GM12878 (cell line): ENCODE results near the gene CCDC6. TPM values are rescaled to one million over a fixed set of nuclear protein-coding genes. Genes with fewer than 3 reads are reported as not detected.

Source experiments
- ATAC-seq: fragments of 200-7000 bp; cut with Tn5 transposase; 3 replicates; pipeline ENCODE4 v1.9.1; 2020; ENCODE audit warnings: mild to moderate bottlenecking, moderate library complexity
- BruUV-seq: library from RNA; stranded (reverse); fragments of 400-500 nt; replicated peaks from 2 replicates; lab custom pipeline; 2021; lab: Mats Ljungman, UMichigan
- CTCF ChIA-PET: fragments of 300-600 bp; sonication (Branson Sonifier 250); formaldehyde crosslinking; extraction: SDS; loops from one replicate; lab custom pipeline; 2021; ENCODE audit warnings: inconsistent platforms; lab: Yijun Ruan, JAX
- POLR2A ChIA-PET: fragments of 350-600 bp; formaldehyde crosslinking; extraction: SDS; loops from one replicate; lab custom pipeline; 2021; ENCODE audit warnings: inconsistent platforms; lab: Charles Lee
- RAD21 ChIA-PET: fragments of 300-600 bp; sonication (Branson Sonifier 250); formaldehyde crosslinking; loops from one replicate; lab custom pipeline; 2023; ENCODE audit warnings: antibody characterized with exemption; ENCODE audit not compliant: unreplicated experiment; lab: Charles Lee
- SMC1A ChIA-PET: fragments of 300-600 bp; sonication (Branson Sonifier 250); formaldehyde crosslinking; loops from one replicate; lab custom pipeline; 2023; ENCODE audit not compliant: unreplicated experiment, uncharacterized antibody; lab: Charles Lee
- DNase-seq: peaks from one replicate; pipeline ENCODE4 v3.0.0-alpha.2; 2011; ENCODE audit warnings: low read depth, low spot score
- FAIRE-seq: peaks from 3 replicates; lab custom pipeline; 2011; peaks lifted over from hg19 to GRCh38; lab: Jason Lieb, UNC
- H2AFZ ChIP-seq: 2 replicates; pipeline ENCODE4 v1.6.0; 2011; ENCODE audit warnings: low read depth, low read length, control low read depth; ENCODE audit not compliant: control insufficient read depth
- H3K27ac ChIP-seq: 2 replicates; pipeline ENCODE4 v1.5.1; 2011; ENCODE audit warnings: control low read depth; ENCODE audit not compliant: control insufficient read depth, insufficient read depth
- H3K27me3 ChIP-seq, 2 experiments: replicated peaks in 1 of 2; 2 replicates each; pipeline versions ENCODE4 v1.6.0 to v1.6.1; 2011; ENCODE audit warnings: low read length in 1 of 2; ENCODE audit not compliant: control insufficient read depth in 2 of 2, insufficient read depth in 2 of 2
- H3K36me3 ChIP-seq, 2 experiments: 2 replicates each; pipeline ENCODE4 v1.5.1; 2011; ENCODE audit warnings: low read length in 1 of 2; ENCODE audit not compliant: control insufficient read depth in 2 of 2, insufficient read depth in 2 of 2
- H3K4me1 ChIP-seq: 2 replicates; pipeline ENCODE4 v1.6.1; 2011; ENCODE audit warnings: mild to moderate bottlenecking, low read length, moderate library complexity, mixed read lengths; ENCODE audit not compliant: control insufficient read depth, insufficient read depth
- H3K4me2 ChIP-seq: 2 replicates; pipeline ENCODE4 v1.6.0; 2011; ENCODE audit warnings: control low read depth; ENCODE audit not compliant: control insufficient read depth, insufficient read depth
- H3K4me3 ChIP-seq: fragments of 200-600 bp; sonication (generic); 2 replicates; pipeline ENCODE4 v1.5.1; 2016
- H3K79me2 ChIP-seq: 2 replicates; pipeline ENCODE4 v1.6.0; 2011; ENCODE audit warnings: low read length; ENCODE audit not compliant: control insufficient read depth, insufficient read depth
- H3K9ac ChIP-seq: 2 replicates; pipeline ENCODE4 v1.8.0; 2011; ENCODE audit warnings: low read length, control low read depth, mixed read lengths; ENCODE audit not compliant: control insufficient read depth, insufficient read depth
- H3K9me3 ChIP-seq: replicated peaks from 3 replicates; pipeline ENCODE4 v1.5.1; 2011; ENCODE audit warnings: mild to moderate bottlenecking, low read length; ENCODE audit not compliant: control insufficient read depth, insufficient read depth
- H4K20me1 ChIP-seq: 2 replicates; pipeline ENCODE4 v1.6.0; 2011; ENCODE audit not compliant: control insufficient read depth, insufficient read depth
- CREB1 ChIP-seq: IDR thresholded peaks from 2 replicates; pipeline ENCODE4 v1.6.1; 2012; ENCODE audit warnings: low read depth, mild to moderate bottlenecking, inconsistent platforms
- DPF2 ChIP-seq: fragments of 450-650 bp; IDR thresholded peaks from 2 replicates; pipeline ENCODE4 v1.6.1; 2017; ENCODE audit warnings: mild to moderate bottlenecking
- FOS ChIP-seq: IDR thresholded peaks from 3 replicates; pipeline ENCODE4 v1.6.1; 2011; ENCODE audit warnings: borderline replicate concordance; ENCODE audit not compliant: insufficient read length; ENCODE audit errors: extremely low read depth
- HDAC2 ChIP-seq: fragments of 200-600 bp; sonication (generic); IDR thresholded peaks from 2 replicates; pipeline ENCODE4 v1.6.1; 2017
- MXI1 ChIP-seq: fragments of 150-350 bp; IDR thresholded peaks from 2 replicates; pipeline ENCODE4 v1.6.1; 2011; ENCODE audit warnings: low read depth, mild to moderate bottlenecking, inconsistent platforms, low read length, improper control_type of control experiment
- NBN ChIP-seq: fragments of 450-650 bp; IDR thresholded peaks from 2 replicates; pipeline ENCODE4 v1.6.1; 2016
- NFIC ChIP-seq: IDR thresholded peaks from 2 replicates; pipeline ENCODE4 v1.6.1; 2012; ENCODE audit warnings: low read depth, mild to moderate bottlenecking, inconsistent platforms, low read length, moderate library complexity
- PML ChIP-seq: IDR thresholded peaks from 2 replicates; pipeline ENCODE4 v1.6.1; 2012; ENCODE audit warnings: low read length, inconsistent platforms
- POLR2A ChIP-seq: IDR thresholded peaks from 2 replicates; pipeline ENCODE4 v1.6.1; 2011; ENCODE audit warnings: low read depth, mild to moderate bottlenecking, low read length
- USF2 ChIP-seq: IDR thresholded peaks from 2 replicates; pipeline ENCODE4 v1.6.1; 2011; ENCODE audit warnings: low read depth, low read length, improper control_type of control experiment, borderline replicate concordance
- YBX1 ChIP-seq: fragments of 450-650 bp; IDR thresholded peaks from 2 replicates; pipeline ENCODE4 v1.6.1; 2016; ENCODE audit warnings: antibody characterized with exemption
- ZNF207 ChIP-seq: fragments of 450-650 bp; IDR thresholded peaks from 2 replicates; pipeline ENCODE4 v1.6.1; 2014; ENCODE audit warnings: antibody characterized with exemption, mild to moderate bottlenecking, borderline replicate concordance
- ZNF622 ChIP-seq: fragments of 450-650 bp; IDR thresholded peaks from 2 replicates; pipeline ENCODE4 v1.6.1; 2017; ENCODE audit warnings: mild to moderate bottlenecking, inconsistent platforms
- WGBS: methylation state at CpG from one replicate; pipeline ENCODE4 v1.1.6; 2016; ENCODE audit warnings: low lambda C conversion rate; ENCODE audit not compliant: insufficient replicate concordance, insufficient coverage; ENCODE audit errors: missing lambda C conversion rate; 5-methylcytosine and 5-hydroxymethylcytosine counted together
- in situ Hi-C: fragments of 300-500 bp; cut with MboI; formaldehyde crosslinking; loops from 9 replicates; pipeline ENCODE4 v1.14.3; 2018; ENCODE audit warnings: mixed read lengths
- intact Hi-C: fragments of 100-400 bp; cut with micrococcal nuclease; formaldehyde crosslinking; loops from one replicate; pipeline ENCODE4 v1.14.2; 2022; ENCODE audit not compliant: unreplicated experiment
- polyA plus RNA-seq, 11 experiments: library from polyadenylated mRNA; depleted of rRNA in 4 of 11; unstranded in 6 of 11; stranded (reverse) in 5 of 11; fragments of >200 nt; fragmentation: Nextera tagmentation in 4 of 11; fragmentation: Illumina TruSeq in 1 of 11; extraction: Ambion mirVana in 4 of 11; extraction: Trizol in 1 of 11; gene quantifications; 1 replicate in 1 of 11; 2 replicates in 10 of 11; pipeline versions ENCODE4 v1.2.1 to v1.2.3, GENCODE V29; 2011 to 2016; ENCODE audit warnings: inconsistent platforms in 2 of 11, missing spikeins in 2 of 11, low read depth in 1 of 11
- total RNA-seq, 4 experiments: library from RNA; depleted of rRNA in 3 of 4; stranded (reverse); fragments of >200 nt in 3 of 4; fragmentation: Illumina TruSeq in 1 of 4; extraction: Trizol in 1 of 4; gene quantifications; 2 replicates each; pipeline versions ENCODE4 v1.2.1 to v1.2.3, GENCODE V29; 2013 to 2021
- TF ChIP-seq, protein P1 (sequence below): IDR thresholded peaks from 2 replicates; pipeline ENCODE4 v1.6.1; 2011; ENCODE audit warnings: borderline replicate concordance, low read depth, mild to moderate bottlenecking, moderate library complexity, low read length; ENCODE audit not compliant: insufficient read depth, poor library complexity, severe bottlenecking
- TF ChIP-seq, protein P2 (sequence below): fragments of 450-650 bp; IDR thresholded peaks from 2 replicates; pipeline ENCODE4 v1.6.1; 2017; ENCODE audit warnings: antibody characterized with exemption, mild to moderate bottlenecking, moderate library complexity

The CCDC6 gene
- total and polyA plus RNA-seq, 10 of the 15 experiments (the other 5 are each of a cell fraction or from before 2014, with no cell fraction given), result 11.8 to 46.2 (median 26.7) TPM

- no TSS peak for BruUV-seq
- FAIRE-seq (no peak), ATAC-seq (no peak)
Observed at GRCh38 chr10:59945991-59946390, 39.6 kb upstream of the CCDC6 start.

GRCh38 chr10:59945590-59945989, 39.2 kb upstream of the CCDC6 start:
- H3K4me2 ChIP-seq, result no peak overlapping the region
- CTCF ChIA-PET, result interaction anchor here (0.5 kb wide), 1 partner anchor 106 kb away, joined by 3 read pairs; no protein-coding TSS in a partner anchor
- POLR2A ChIA-PET, result no interaction called here

More at GRCh38 chr10:59945991-59946390, 39.6 kb upstream of the CCDC6 start:
- no peak overlapping the region for H3K4me3 ChIP-seq
- ChIA-PET CTCF (no interaction called here), RAD21 (no interaction called here), POLR2A (no interaction called here), SMC1A (interaction anchor here (1.4 kb wide), 1 partner anchor 13 kb away, joined by 3 read pairs; no protein-coding TSS in a partner anchor)
- no peak overlapping the region for H3K9ac ChIP-seq
- no peak for TF ChIP-seq HDAC2
- TF ChIP-seq, protein P1, sequence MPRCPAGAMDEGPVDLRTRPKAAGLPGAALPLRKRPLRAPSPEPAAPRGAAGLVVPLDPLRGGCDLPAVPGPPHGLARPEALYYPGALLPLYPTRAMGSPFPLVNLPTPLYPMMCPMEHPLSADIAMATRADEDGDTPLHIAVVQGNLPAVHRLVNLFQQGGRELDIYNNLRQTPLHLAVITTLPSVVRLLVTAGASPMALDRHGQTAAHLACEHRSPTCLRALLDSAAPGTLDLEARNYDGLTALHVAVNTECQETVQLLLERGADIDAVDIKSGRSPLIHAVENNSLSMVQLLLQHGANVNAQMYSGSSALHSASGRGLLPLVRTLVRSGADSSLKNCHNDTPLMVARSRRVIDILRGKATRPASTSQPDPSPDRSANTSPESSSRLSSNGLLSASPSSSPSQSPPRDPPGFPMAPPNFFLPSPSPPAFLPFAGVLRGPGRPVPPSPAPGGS, result no peak
- no peak for TF ChIP-seq CREB1
- no peak for TF ChIP-seq YBX1
- no peak for TF ChIP-seq FOS
- no peak for TF ChIP-seq NBN
- no peak for TF ChIP-seq PML
- no peaks in the 10 kb centered on the region for H3K27me3 ChIP-seq
- H4K20me1 ChIP-seq, result no peaks in the 10 kb centered on the region
- H3K27ac ChIP-seq, result no peak overlapping the region
- H3K9me3 ChIP-seq, result no peaks in the 10 kb centered on the region
- in situ Hi-C loops, result no loop called here
- DNase-seq, result no peak
- no peaks in the 10 kb centered on the region for H3K79me2 ChIP-seq
- H3K4me1 ChIP-seq, result no peaks in the 10 kb centered on the region
- H2AFZ ChIP-seq, result no peak overlapping the region
- 4% methylated on average over 2 of the region's 2 CpGs for WGBS
- H3K36me3 ChIP-seq, result no peaks in the 10 kb centered on the region
- intact Hi-C loops, result no loop called here
- H3K4me2 ChIP-seq, result no peak overlapping the region

More at GRCh38 chr10:59945590-59945989, 39.2 kb upstream of the CCDC6 start:
- ATAC-seq (no peak), FAIRE-seq (no peak), DNase-seq (no peak)
- H4K20me1 ChIP-seq, result no peaks in the 10 kb centered on the region
- no peaks in the 10 kb centered on the region for H3K36me3 ChIP-seq
- H2AFZ ChIP-seq, result no peak overlapping the region
- in situ Hi-C loops, result no loop called here
- H3K9me3 ChIP-seq, result no peaks in the 10 kb centered on the region
- no peak overlapping the region for H3K4me3 ChIP-seq
- intact Hi-C loops, result no loop called here
- no peaks in the 10 kb centered on the region for H3K4me1 ChIP-seq
- ChIA-PET RAD21 (no interaction called here), SMC1A (no interaction called here)
- no TSS peak for BruUV-seq
- H3K9ac ChIP-seq, result no peak overlapping the region
- 79% methylated on average over 5 of the region's 5 CpGs for WGBS
- TF ChIP-seq, protein P2, sequence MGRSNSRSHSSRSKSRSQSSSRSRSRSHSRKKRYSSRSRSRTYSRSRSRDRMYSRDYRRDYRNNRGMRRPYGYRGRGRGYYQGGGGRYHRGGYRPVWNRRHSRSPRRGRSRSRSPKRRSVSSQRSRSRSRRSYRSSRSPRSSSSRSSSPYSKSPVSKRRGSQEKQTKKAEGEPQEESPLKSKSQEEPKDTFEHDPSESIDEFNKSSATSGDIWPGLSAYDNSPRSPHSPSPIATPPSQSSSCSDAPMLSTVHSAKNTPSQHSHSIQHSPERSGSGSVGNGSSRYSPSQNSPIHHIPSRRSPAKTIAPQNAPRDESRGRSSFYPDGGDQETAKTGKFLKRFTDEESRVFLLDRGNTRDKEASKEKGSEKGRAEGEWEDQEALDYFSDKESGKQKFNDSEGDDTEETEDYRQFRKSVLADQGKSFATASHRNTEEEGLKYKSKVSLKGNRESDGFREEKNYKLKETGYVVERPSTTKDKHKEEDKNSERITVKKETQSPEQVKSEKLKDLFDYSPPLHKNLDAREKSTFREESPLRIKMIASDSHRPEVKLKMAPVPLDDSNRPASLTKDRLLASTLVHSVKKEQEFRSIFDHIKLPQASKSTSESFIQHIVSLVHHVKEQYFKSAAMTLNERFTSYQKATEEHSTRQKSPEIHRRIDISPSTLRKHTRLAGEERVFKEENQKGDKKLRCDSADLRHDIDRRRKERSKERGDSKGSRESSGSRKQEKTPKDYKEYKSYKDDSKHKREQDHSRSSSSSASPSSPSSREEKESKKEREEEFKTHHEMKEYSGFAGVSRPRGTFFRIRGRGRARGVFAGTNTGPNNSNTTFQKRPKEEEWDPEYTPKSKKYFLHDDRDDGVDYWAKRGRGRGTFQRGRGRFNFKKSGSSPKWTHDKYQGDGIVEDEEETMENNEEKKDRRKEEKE, result no peak
- TF ChIP-seq DPF2 (no peak), CREB1 (no peak), POLR2A (no peak), NFIC (no peak), ZNF207 (no peak), USF2 (no peak), ZNF622 (no peak), MXI1 (no peak)
- H3K27ac ChIP-seq, result no peak overlapping the region
- no peaks in the 10 kb centered on the region for H3K79me2 ChIP-seq
- no peaks in the 10 kb centered on the region for H3K27me3 ChIP-seq
